ENCODE results near the gene CCL17. TPM values are rescaled to one million over a fixed set of nuclear protein-coding genes. Genes with fewer than 3 reads are reported as not detected.

The CCL17 gene
- total and polyA plus RNA-seq, 9 of the 15 experiments (the other 6 are each of a cell fraction or from before 2014, with no cell fraction given) = not detected

GRCh38 chr16:57462209-57462977, 57.8 kb downstream of the CCL17 start, which contains the start of gene POLR2C (continued):
- no peak for TF ChIP-seq ZNF121 (CRISPR knock-in tag; conservative IDR thresholded peaks at IDR 0.05)

DNA sequence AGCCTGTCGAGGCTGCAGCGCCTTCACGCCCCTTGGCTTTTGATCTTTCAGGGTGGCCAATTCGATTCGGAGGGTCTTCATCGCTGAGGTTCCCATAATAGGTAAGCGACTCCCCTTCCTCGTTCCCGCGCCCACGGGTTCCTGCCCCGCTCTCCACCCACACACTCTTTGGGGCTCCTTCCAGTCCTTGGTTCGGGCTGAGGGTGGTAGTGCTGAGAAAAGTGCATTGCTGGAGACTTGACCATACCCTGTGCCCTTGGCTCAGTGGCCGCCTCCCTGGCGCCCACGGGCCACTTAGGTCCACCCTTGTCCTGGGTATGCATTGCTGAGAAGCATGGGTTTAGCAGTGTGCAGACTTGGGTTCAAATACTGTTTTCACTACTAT, 58.4 kb downstream of the CCL17 start:
- no peaks in the 10 kb centered on the region for H4K20me1 ChIP-seq (replicated peaks; ENCODE audit: control insufficient read depth, insufficient read depth, low read length)
- no peaks in the 10 kb centered on the region for H3K27me3 ChIP-seq (ENCODE audit: control insufficient read depth in 2 of 2, insufficient read depth in 2 of 2, low read length in 2 of 2)
- intact Hi-C loops (cut with micrococcal nuclease) (no loop called here), in situ Hi-C loops (cut with MboI) (no loop called here)
- H3K4me1 ChIP-seq (replicated peaks in 1 of 2; ENCODE audit: control insufficient read depth in 2 of 2, insufficient read depth in 2 of 2, low read length in 2 of 2) = peaks cover 3 to 4% of the 10 kb centered on the region in 2 experiments; a peak in 3 of 5 replicates
- no TSS peak for BruUV-seq (replicated peaks)
- peak overlapping the region; percentile 57 for H3K27ac ChIP-seq (ENCODE audit: extremely low read depth, low read depth, low read length)
- peak overlapping the region; percentile 93 for H3K4me2 ChIP-seq (ENCODE audit: insufficient read depth, low read length)
- peak; percentile 15 for FAIRE-seq
- H3K4me3 ChIP-seq = peak overlapping the region; percentile 64
- H3K9ac ChIP-seq (ENCODE audit: insufficient read depth in 1 of 2, low read depth in 2 of 2, low read length in 2 of 2) = peak overlapping the region; percentile 84 to 98
- no peaks in the 10 kb centered on the region for H3K9me1 ChIP-seq (ENCODE audit: control insufficient read depth, insufficient read depth, low read length)
- peak overlapping the region; percentile 38; the same call in 1 of the 2 replicates for H2AFZ ChIP-seq (ENCODE audit: low read depth, low read length)
- H3K79me2 ChIP-seq (ENCODE audit: control insufficient read depth, insufficient read depth, low read length) = peaks cover 28% of the 10 kb centered on the region
- DNase-seq (ENCODE audit: extremely low read depth in 1 of 4, low spot score in 3 of 4) = peak in 1 of 4 experiments; percentile 26
- ATAC-seq = peak; percentile 69
- POLR2A ChIA-PET = interaction anchor here (0.7 to 1.7 kb wide), 6 partner anchors 8 to 171 kb away, joined by 3 to 14 read pairs (median 4); no protein-coding TSS in a partner anchor
- under 1% methylated on average over 15 of the region's 16 CpGs for WGBS (ENCODE audit: insufficient coverage, low coverage, missing lambda C conversion rate)
- no peaks in the 10 kb centered on the region for H3K9me3 ChIP-seq (replicated peaks; ENCODE audit: control insufficient read depth, insufficient read depth, low read depth, low read length)
- peaks cover 82% of the 10 kb centered on the region; the same call in 2 of the 3 replicates for H3K36me3 ChIP-seq (ENCODE audit: control insufficient read depth, insufficient read depth, low read length)
- CTCF ChIA-PET (ENCODE audit: low intra/inter-chr PET ratio) = interaction anchor here (0.6 to 1.8 kb wide), 3 partner anchors 56 to 498 kb away, joined by 3 to 6 read pairs (median 3); no protein-coding TSS in a partner anchor
- TF ChIP-seq ZBTB7A (IDR thresholded peaks at IDR 0.05; ENCODE audit: borderline replicate concordance, control insufficient read depth, low read depth, low read length) (0 out of 2 replicates have a peak, but pooled peaks have one; percentile 1), LARP7 (IDR thresholded peaks at IDR 0.05) (no peak), ZNF124 (CRISPR knock-in tag; IDR thresholded peaks at IDR 0.05) (no peak), EGR1 (conservative IDR thresholded peaks at IDR 0.05) (peak; percentile 79), NFE2 (IDR thresholded peaks at IDR 0.05; ENCODE audit: low read depth) (no peak), SIN3A (IDR thresholded peaks at IDR 0.05; ENCODE audit: borderline replicate concordance in 2 of 2, control insufficient read depth in 1 of 2, low read depth in 2 of 2, low read length in 2 of 2) (0 out of 4 replicates have a peak, but pooled peaks of 1 of the 2 experiments have one; percentile 19), CHD1 (IDR thresholded peaks at IDR 0.05; ENCODE audit: low read length) (peak; percentile 66), VEZF1 (CRISPR knock-in tag; IDR thresholded peaks at IDR 0.05) (peak; percentile 20; the same call in 1 of the 2 replicates), STAG1 (CRISPR knock-in tag; IDR thresholded peaks at IDR 0.05; ENCODE audit: borderline replicate concordance) (0 out of 2 replicates have a peak, but pooled peaks have one; percentile 24)
- TF ChIP-seq, protein P1, sequence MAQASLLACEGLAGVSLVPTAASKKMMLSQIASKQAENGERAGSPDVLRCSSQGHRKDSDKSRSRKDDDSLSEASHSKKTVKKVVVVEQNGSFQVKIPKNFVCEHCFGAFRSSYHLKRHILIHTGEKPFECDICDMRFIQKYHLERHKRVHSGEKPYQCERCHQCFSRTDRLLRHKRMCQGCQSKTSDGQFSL (CRISPR knock-in tag; IDR thresholded peaks at IDR 0.05) = no peak
- TF ChIP-seq, protein P1 (tag; IDR thresholded peaks at IDR 0.05) = 0 out of 4 replicates have a peak, but pooled peaks of 1 of the 2 experiments have one; percentile 33
